ENCODE measurements around the gene MDP1. TPM values are rescaled to one million over a fixed set of nuclear protein-coding genes. Genes with fewer than 3 reads are reported as not detected.

MDP1 gene
- total RNA-seq, 1 donor from 2014 or later = 23.2 TPM

GRCh38 chr14:24185026-24185425 is 30.8 kb downstream of the MDP1 start:
- H3K36me3 Mint-ChIP-seq (ENCODE audit: low read depth) = peaks cover 13% of the 10 kb centered on the region
- no peak overlapping the region for H3K4me3 Mint-ChIP-seq (ENCODE audit: unreplicated experiment)
- H3K9me3 Mint-ChIP-seq (ENCODE audit: low read depth) = no peaks in the 10 kb centered on the region
- DNase-seq (ENCODE audit: low spot score) = no peak
- no peaks in the 10 kb centered on the region for H3K27me3 Mint-ChIP-seq (ENCODE audit: low read depth)
- no peak for TF ChIP-seq CTCF (IDR thresholded peaks at IDR 0.05)
- no peak overlapping the region for H3K27ac Mint-ChIP-seq (ENCODE audit: unreplicated experiment)
- H3K4me1 Mint-ChIP-seq (ENCODE audit: low read depth) = peaks cover 20% of the 10 kb centered on the region

GRCh38 chr14:24184104-24184970 is 31.5 kb downstream of the MDP1 start:
- TF ChIP-seq CTCF (IDR thresholded peaks at IDR 0.05) = no peak
- Mint-ChIP-seq H3K4me1 (ENCODE audit: low read depth) (peaks cover 17% of the 10 kb centered on the region), H3K4me3 (ENCODE audit: unreplicated experiment) (no peak overlapping the region), H3K36me3 (ENCODE audit: low read depth) (peaks cover 13% of the 10 kb centered on the region), H3K27ac (ENCODE audit: unreplicated experiment) (no peak overlapping the region), H3K9me3 (ENCODE audit: low read depth) (no peaks in the 10 kb centered on the region), H3K27me3 (ENCODE audit: low read depth) (no peaks in the 10 kb centered on the region)
- DNase-seq (ENCODE audit: low spot score) = no peak

- Mint-ChIP-seq H3K9me3 (ENCODE audit: low read depth) (no peaks in the 10 kb centered on the region), H3K27ac (ENCODE audit: unreplicated experiment) (no peak overlapping the region), H3K27me3 (ENCODE audit: low read depth) (no peaks in the 10 kb centered on the region), H3K4me3 (ENCODE audit: unreplicated experiment) (no peak overlapping the region), H3K36me3 (ENCODE audit: low read depth) (peaks cover 17% of the 10 kb centered on the region), H3K4me1 (ENCODE audit: low read depth) (peaks cover 11% of the 10 kb centered on the region)
- no peak for TF ChIP-seq CTCF (IDR thresholded peaks at IDR 0.05)
- no peak for DNase-seq (ENCODE audit: low spot score)
These were observed 32.8 kb downstream of the MDP1 start for GRCh38 chr14:24183014-24183481.

- Mint-ChIP-seq H3K27ac (ENCODE audit: unreplicated experiment) (no peak overlapping the region), H3K4me3 (ENCODE audit: unreplicated experiment) (no peak overlapping the region), H3K4me1 (ENCODE audit: low read depth) (peaks cover 5% of the 10 kb centered on the region), H3K27me3 (ENCODE audit: low read depth) (no peaks in the 10 kb centered on the region), H3K36me3 (ENCODE audit: low read depth) (peaks cover 17% of the 10 kb centered on the region), H3K9me3 (ENCODE audit: low read depth) (no peaks in the 10 kb centered on the region)
- no peak for TF ChIP-seq CTCF (IDR thresholded peaks at IDR 0.05)
- no peak for DNase-seq (ENCODE audit: low spot score)
These were observed 33.6 kb downstream of the MDP1 start for GRCh38 chr14:24182110-24182882.

- H3K27me3 Mint-ChIP-seq (ENCODE audit: low read depth) = no peaks in the 10 kb centered on the region
- no peak for TF ChIP-seq CTCF (IDR thresholded peaks at IDR 0.05)
- no peak for DNase-seq (ENCODE audit: low spot score)
- H3K4me3 Mint-ChIP-seq (ENCODE audit: unreplicated experiment) = no peak overlapping the region
- H3K36me3 Mint-ChIP-seq (ENCODE audit: low read depth) = peaks cover 21% of the 10 kb centered on the region
- no peak overlapping the region for H3K27ac Mint-ChIP-seq (ENCODE audit: unreplicated experiment)
- H3K9me3 Mint-ChIP-seq (ENCODE audit: low read depth) = no peaks in the 10 kb centered on the region
- no peaks in the 10 kb centered on the region for H3K4me1 Mint-ChIP-seq (ENCODE audit: low read depth)
These were observed 34.3 kb downstream of the MDP1 start for GRCh38 chr14:24181371-24182077.

All from chondrocyte (in vitro differentiated cells).